Central memory CD4-positive, alpha-beta T cell (primary cell): ENCODE data around the gene USP21.

Source experiments
- DNase-seq: peaks from one replicate; pipeline ENCODE4 v3.0.0; 2022

The USP21 gene

GRCh38 chr1:161137881-161138280 lies 21.4 kb upstream of the USP21 start:
- no peak for DNase-seq

GRCh38 chr1:161138431-161138830 lies 20.9 kb upstream of the USP21 start:
- DNase-seq: no peak

GRCh38 chr1:161139766-161140165 lies 19.5 kb upstream of the USP21 start:
- DNase-seq: peak; percentile 37

- DNase-seq: no peak
Measured at GRCh38 chr1:161140755-161141400, 18.4 kb upstream of the USP21 start.

GRCh38 chr1:161145832-161146231 lies 13.5 kb upstream of the USP21 start:
- DNase-seq: no peak

GRCh38 chr1:161153176-161153575 lies 6.1 kb upstream of the USP21 start:
- no peak for DNase-seq

- DNase-seq: peak; percentile 90
Measured at GRCh38 chr1:161153682-161154337, 5.5 kb upstream of the USP21 start, which contains the start of gene UFC1. TSS of gene UFC1 (plus strand) at chr1:161153978. CDS start at chr1:161153998, 20 bp downstream.

GRCh38 chr1:161157867-161158266 lies 1.4 kb upstream of the USP21 start:
- DNase-seq: no peak

GRCh38 chr1:161158316-161159010 lies 837 bp upstream of the USP21 start:
- DNase-seq: no peak

GRCh38 chr1:161159913-161160243 lies 578 bp downstream of the USP21 start:
- DNase-seq: no peak

GRCh38 chr1:161160671-161161145 lies 1.4 kb downstream of the USP21 start:
- no peak for DNase-seq

GRCh38 chr1:161161652-161162051 lies 2.4 kb downstream of the USP21 start:
- no peak for DNase-seq

GRCh38 chr1:161162052-161162451 lies 2.8 kb downstream of the USP21 start:
- no peak for DNase-seq

GRCh38 chr1:161162806-161163205 lies 3.5 kb downstream of the USP21 start:
- DNase-seq: no peak

- DNase-seq: no peak
Measured at GRCh38 chr1:161163793-161164192, 4.5 kb downstream of the USP21 start.

- no peak for DNase-seq
Measured at GRCh38 chr1:161164901-161165610, 5.8 kb downstream of the USP21 start.

- peak; percentile 96 for DNase-seq
Measured at GRCh38 chr1:161165742-161166668, 6.7 kb downstream of the USP21 start, which contains the start of gene PPOX. TSS of gene PPOX (plus strand) at chr1:161166426. CDS start at chr1:161166848, 422 bp downstream.

GRCh38 chr1:161166669-161167548 lies 7.6 kb downstream of the USP21 start:
- DNase-seq: no peak

- no peak for DNase-seq
Measured at GRCh38 chr1:161168906-161169305, 9.6 kb downstream of the USP21 start.

- no peak for DNase-seq
Measured at GRCh38 chr1:161171191-161171590, 11.9 kb downstream of the USP21 start.

GRCh38 chr1:161171696-161172095 lies 12.4 kb downstream of the USP21 start:
- no peak for DNase-seq
